ENCODE measurements around the gene SLC38A8. TPM values are rescaled to one million over a fixed set of nuclear protein-coding genes. Genes with fewer than 3 reads are reported as not detected.

The SLC38A8 gene
- total RNA-seq, 1 experiment from 2014 or later, result not detected

DNA sequence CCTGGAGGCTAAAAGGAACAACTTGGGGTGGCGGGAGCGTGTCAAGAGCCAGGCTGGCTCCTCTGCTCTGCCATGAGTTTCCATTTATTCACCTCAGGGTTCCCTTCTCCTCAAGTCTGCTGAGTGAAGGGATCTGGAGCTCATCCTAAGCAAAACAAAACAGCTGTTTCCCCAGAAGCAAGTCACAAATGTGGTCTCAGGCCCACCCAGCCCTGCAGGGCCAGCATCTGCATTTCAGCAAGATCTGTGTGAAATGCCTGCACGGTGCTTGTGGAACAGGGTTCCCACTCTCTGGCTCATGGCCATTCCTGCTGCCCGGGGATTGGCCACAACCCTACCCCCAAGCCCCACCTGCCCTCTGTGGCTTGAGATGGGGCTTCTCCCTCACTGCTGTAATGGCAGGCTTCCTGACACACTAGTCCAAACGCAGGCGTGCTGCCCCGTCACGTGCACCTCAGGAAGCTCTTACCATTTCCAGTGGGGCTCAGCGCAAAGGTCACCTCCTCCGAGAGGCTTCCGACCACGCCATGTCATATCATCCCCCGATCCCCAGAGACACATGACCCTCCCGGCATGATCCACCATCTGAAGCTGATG is 2.3 kb downstream of the SLC38A8 start:
- Histone ChIP-seq H3K36me3 (ENCODE audit: control insufficient read depth, insufficient read depth, low read length) (no peaks in the 10 kb centered on the region), H3K9me3 (ENCODE audit: control insufficient read depth, insufficient read depth, low read depth, low read length) (no peaks in the 10 kb centered on the region), H3K27me3 (ENCODE audit: control insufficient read depth, insufficient read depth, low read length) (no peaks in the 10 kb centered on the region), H3K4me3 (ENCODE audit: low read depth in 2 of 2, low read length in 2 of 2) (no peak overlapping the region), H3K4me1 (ENCODE audit: control insufficient read depth, insufficient read depth, low read length) (no peaks in the 10 kb centered on the region), H3K27ac (ENCODE audit: low read length) (no peak overlapping the region)
- in situ Hi-C loops (cut with HindIII; ENCODE audit: low pct_unique_long_range_greater_than_20kb, low sequenced_read_pairs), result no loop called here
- no TSS peak for BruUV-seq (replicated peaks)
- no peak for ATAC-seq
- CTCF ChIA-PET, result no interaction called here
- no peak for DNase-seq (ENCODE audit: low read depth, low spot score)
- POLR2A ChIA-PET, result no interaction called here
- intact Hi-C loops (cut with micrococcal nuclease; ENCODE audit: unreplicated experiment), result no loop called here
- TF ChIP-seq REST (IDR thresholded peaks at IDR 0.05; ENCODE audit: insufficient read depth in 1 of 2, low read depth in 2 of 2, low read length in 1 of 2) (no peak), CTCF (IDR thresholded peaks at IDR 0.05) (no peak), TCF7L2 (IDR thresholded peaks at IDR 0.05; ENCODE audit: low read depth, low read length) (no peak), POLR2AphosphoS5 (IDR thresholded peaks at IDR 0.05; ENCODE audit: low read depth, low read length) (no peak), SIN3A (IDR thresholded peaks at IDR 0.05; ENCODE audit: borderline replicate concordance, insufficient read depth, low read depth, low read length) (no peak)

DNA sequence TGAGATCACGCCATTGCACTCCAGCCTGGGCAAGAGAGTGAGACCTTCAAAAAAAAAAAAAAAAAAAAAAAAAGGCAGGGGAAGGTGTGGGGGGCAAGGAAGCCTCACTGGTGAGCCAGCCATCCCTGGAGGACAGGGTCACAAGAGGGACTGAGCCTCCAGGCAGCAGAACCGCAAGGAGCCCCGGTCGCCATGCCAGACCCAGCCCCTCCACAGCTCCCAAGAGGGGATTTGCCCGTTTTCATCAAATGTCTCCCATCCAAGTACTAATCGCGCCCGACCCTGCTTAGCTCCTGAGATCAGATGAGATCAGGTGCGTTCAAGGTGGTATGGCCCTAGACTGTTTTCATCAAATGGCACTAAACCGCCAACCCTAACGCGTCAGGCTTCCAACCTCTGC is 2.9 kb downstream of the SLC38A8 start:
- ChIA-PET CTCF (no interaction called here), POLR2A (no interaction called here)
- Histone ChIP-seq H3K4me1 (ENCODE audit: control insufficient read depth, insufficient read depth, low read length) (no peaks in the 10 kb centered on the region), H3K27me3 (ENCODE audit: control insufficient read depth, insufficient read depth, low read length) (no peaks in the 10 kb centered on the region), H3K36me3 (ENCODE audit: control insufficient read depth, insufficient read depth, low read length) (no peaks in the 10 kb centered on the region), H3K9me3 (ENCODE audit: control insufficient read depth, insufficient read depth, low read depth, low read length) (no peaks in the 10 kb centered on the region), H3K4me3 (ENCODE audit: low read depth in 2 of 2, low read length in 2 of 2) (no peak overlapping the region), H3K27ac (ENCODE audit: low read length) (no peak overlapping the region)
- BruUV-seq (replicated peaks), result no TSS peak
- no peak for TF ChIP-seq POLR2AphosphoS5 (IDR thresholded peaks at IDR 0.05; ENCODE audit: low read depth, low read length)
- no peak for TF ChIP-seq SIN3A (IDR thresholded peaks at IDR 0.05; ENCODE audit: borderline replicate concordance, insufficient read depth, low read depth, low read length)
- TF ChIP-seq REST (IDR thresholded peaks at IDR 0.05; ENCODE audit: insufficient read depth in 1 of 2, low read depth in 2 of 2, low read length in 1 of 2), result no peak
- no peak for TF ChIP-seq TCF7L2 (IDR thresholded peaks at IDR 0.05; ENCODE audit: low read depth, low read length)
- no peak for TF ChIP-seq CTCF (IDR thresholded peaks at IDR 0.05)
- in situ Hi-C loops (cut with HindIII; ENCODE audit: low pct_unique_long_range_greater_than_20kb, low sequenced_read_pairs) (no loop called here), intact Hi-C loops (cut with micrococcal nuclease; ENCODE audit: unreplicated experiment) (no loop called here)
- DNase-seq (ENCODE audit: low read depth, low spot score) (no peak), ATAC-seq (no peak)

Measured in Panc1 (cell line).